Activated CD8-positive, alpha-beta memory T cell treated with anti-CD3 and anti-CD28 coated beads for 4 hours (primary cell): ENCODE measurements around the gene ZBTB20.

ENCODE experiments used
- DNase-seq, 2 donors: peaks; one replicate each; pipeline ENCODE4 v3.0.0-alpha.2; 2020; ENCODE audit warnings: low read depth in 2 of 2

The ZBTB20 gene

GRCh38 chr3:114481113-114481512 is 666.0 kb downstream of the ZBTB20 start:
- no peak for DNase-seq

GRCh38 chr3:114480442-114480841 is 666.6 kb downstream of the ZBTB20 start:
- DNase-seq = no peak

- DNase-seq = no peak
Observed at GRCh38 chr3:114478801-114479200, 668.3 kb downstream of the ZBTB20 start.

GRCh38 chr3:114476511-114476910 is 670.6 kb downstream of the ZBTB20 start:
- no peak for DNase-seq

GRCh38 chr3:114471478-114471877 is 675.6 kb downstream of the ZBTB20 start:
- no peak for DNase-seq

- no peak for DNase-seq
Observed at GRCh38 chr3:114469070-114469469, 678.0 kb downstream of the ZBTB20 start.

- no peak for DNase-seq
Observed at GRCh38 chr3:114466816-114467215, 680.3 kb downstream of the ZBTB20 start.

- DNase-seq = no peak
Observed at GRCh38 chr3:114466251-114466650, 680.8 kb downstream of the ZBTB20 start.

- no peak for DNase-seq
Observed at GRCh38 chr3:114464548-114464947, 682.5 kb downstream of the ZBTB20 start.

- no peak for DNase-seq
Observed at GRCh38 chr3:114462750-114463149, 684.3 kb downstream of the ZBTB20 start.

GRCh38 chr3:114460459-114460858 is 686.6 kb downstream of the ZBTB20 start:
- no peak for DNase-seq

GRCh38 chr3:114456742-114457141 is 690.3 kb downstream of the ZBTB20 start:
- no peak for DNase-seq

- no peak for DNase-seq
Observed at GRCh38 chr3:114455432-114455831, 691.7 kb downstream of the ZBTB20 start.

GRCh38 chr3:114454551-114455251 is 692.4 kb downstream of the ZBTB20 start:
- DNase-seq = no peak

- no peak for DNase-seq
Observed at GRCh38 chr3:114453361-114453780, 693.7 kb downstream of the ZBTB20 start.

- DNase-seq = no peak
Observed at GRCh38 chr3:114452937-114453336, 694.2 kb downstream of the ZBTB20 start.

GRCh38 chr3:114452256-114452655 is 694.8 kb downstream of the ZBTB20 start:
- no peak for DNase-seq

GRCh38 chr3:114451561-114452018 is 695.5 kb downstream of the ZBTB20 start:
- no peak for DNase-seq

GRCh38 chr3:114451051-114451451 is 696.0 kb downstream of the ZBTB20 start:
- DNase-seq = no peak

GRCh38 chr3:114450008-114450596 is 697.0 kb downstream of the ZBTB20 start:
- DNase-seq = no peak

- no peak for DNase-seq
Observed at GRCh38 chr3:114449271-114450007, 697.6 kb downstream of the ZBTB20 start.

GRCh38 chr3:114447950-114448479 is 699.1 kb downstream of the ZBTB20 start:
- no peak for DNase-seq

- no peak for DNase-seq
Observed at GRCh38 chr3:114447545-114447944, 699.5 kb downstream of the ZBTB20 start.
